Stimulated activated CD4-positive, alpha-beta T cell treated with anti-CD3 and anti-CD28 coated beads, Interleukin-15, amount 100 ng/mL, for 48 hours (primary cell): ENCODE data around the gene SMIM5.
A peak's percentile ranks its signal among the peaks of the same experiment; 100 is the strongest.

Experiments used
- DNase-seq, 2 donors: peaks; one replicate each; pipeline ENCODE4 v3.0.0-alpha.2; 2020; ENCODE audit warnings: low read depth in 2 of 2

Gene SMIM5

GRCh38 chr17:75667825-75668224, 34.6 kb downstream of the SMIM5 start:
- no peak for DNase-seq

GRCh38 chr17:75668489-75668888, 35.3 kb downstream of the SMIM5 start:
- no peak for DNase-seq

GRCh38 chr17:75670868-75671267, 37.6 kb downstream of the SMIM5 start:
- no peak for DNase-seq

- DNase-seq = no peak
Observed at GRCh38 chr17:75672011-75672410, 38.8 kb downstream of the SMIM5 start.

- no peak for DNase-seq
Observed at GRCh38 chr17:75673487-75673886, 40.3 kb downstream of the SMIM5 start.

GRCh38 chr17:75676461-75676860, 43.2 kb downstream of the SMIM5 start:
- DNase-seq = no peak

- no peak for DNase-seq
Observed at GRCh38 chr17:75679706-75680211, 46.5 kb downstream of the SMIM5 start.

- no peak for DNase-seq
Observed at GRCh38 chr17:75680431-75680830, 47.2 kb downstream of the SMIM5 start.

- DNase-seq = no peak
Observed at GRCh38 chr17:75681289-75681688, 48.1 kb downstream of the SMIM5 start.

GRCh38 chr17:75683583-75683982, 50.3 kb downstream of the SMIM5 start:
- DNase-seq = no peak

GRCh38 chr17:75684249-75684648, 51.0 kb downstream of the SMIM5 start:
- DNase-seq = no peak

GRCh38 chr17:75684924-75685323, 51.7 kb downstream of the SMIM5 start:
- DNase-seq = no peak

- DNase-seq = no peak
Observed at GRCh38 chr17:75685499-75685898, 52.3 kb downstream of the SMIM5 start.

- no peak for DNase-seq
Observed at GRCh38 chr17:75688209-75688825, 55.1 kb downstream of the SMIM5 start.

- peak; percentile 20 to 21 for DNase-seq
Observed at GRCh38 chr17:75689441-75689873, 56.2 kb downstream of the SMIM5 start.
